HG02623 (cell line): ENCODE data around the gene SLAMF1.
"Not testable (repeated sequence)": the region's sequence is repeated elsewhere in the genome, so short reads cannot be mapped to it uniquely, and the experiment has no call there.

ENCODE experiments used
- ATAC-seq: cut with Tn5 transposase; IDR thresholded peaks from one replicate; pipeline ENCODE4 v1.9.1; 2021; ENCODE audit warnings: moderate library complexity; ENCODE audit not compliant: unreplicated experiment

SLAMF1 gene

DNA sequence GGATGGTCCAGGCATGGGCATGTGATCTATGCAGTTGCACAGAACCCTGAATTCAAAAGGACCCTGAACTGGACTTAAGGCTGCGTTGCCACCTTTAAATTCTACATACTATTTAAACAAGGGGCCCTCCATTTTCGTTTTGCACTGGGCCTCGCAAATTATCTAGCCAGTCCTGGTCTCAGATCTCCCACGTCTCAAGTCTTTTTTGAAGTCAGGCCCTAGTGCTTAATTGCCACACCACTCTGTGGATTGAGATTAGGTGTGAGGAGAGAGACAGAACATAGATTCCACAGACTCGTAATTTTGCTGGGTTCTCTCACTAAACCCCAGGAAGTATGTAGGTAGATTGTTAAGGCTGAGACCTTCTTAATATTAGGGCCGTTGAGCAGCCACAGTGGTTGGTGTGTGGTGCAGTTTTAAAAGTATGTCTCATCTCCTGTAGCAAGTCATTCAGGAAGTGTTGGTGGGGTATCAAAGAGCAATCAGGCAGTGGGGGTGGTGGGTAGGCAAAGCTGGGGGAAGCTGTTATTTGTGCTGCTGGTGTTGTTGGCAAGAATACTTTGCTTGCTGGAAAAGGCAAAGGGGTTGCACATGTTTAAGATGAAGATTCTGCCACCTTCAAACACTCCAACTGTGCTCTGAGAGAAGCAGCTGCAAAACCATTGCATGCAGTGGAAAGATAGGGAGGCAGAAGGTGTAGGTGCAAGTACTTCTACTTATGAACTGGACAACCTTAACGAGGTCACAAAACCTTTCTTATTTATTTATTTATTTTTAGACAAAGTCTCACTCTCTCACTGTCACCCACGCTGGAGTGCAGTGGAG lies 78.8 kb downstream of the SLAMF1 start:
- ATAC-seq = no peak

DNA sequence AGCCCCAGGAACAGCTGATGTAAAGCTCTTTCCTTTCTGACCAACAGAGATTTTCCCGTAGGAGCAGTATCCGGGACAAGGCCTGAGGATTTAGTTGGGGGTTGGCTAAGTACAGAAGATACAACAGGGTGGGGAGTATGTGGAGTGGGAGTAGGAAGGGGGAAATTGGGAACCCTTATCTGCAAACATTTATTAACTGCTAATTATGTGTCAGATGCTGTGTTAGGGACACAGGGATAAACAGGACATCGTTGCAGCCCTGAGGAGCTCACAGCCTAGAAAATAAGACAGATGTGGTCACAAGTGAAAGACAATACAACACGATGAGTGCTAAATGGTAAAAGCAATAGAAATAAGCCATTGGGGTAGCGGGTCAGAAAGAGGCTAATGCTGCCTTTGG lies 79.5 kb downstream of the SLAMF1 start:
- ATAC-seq = no peak

DNA sequence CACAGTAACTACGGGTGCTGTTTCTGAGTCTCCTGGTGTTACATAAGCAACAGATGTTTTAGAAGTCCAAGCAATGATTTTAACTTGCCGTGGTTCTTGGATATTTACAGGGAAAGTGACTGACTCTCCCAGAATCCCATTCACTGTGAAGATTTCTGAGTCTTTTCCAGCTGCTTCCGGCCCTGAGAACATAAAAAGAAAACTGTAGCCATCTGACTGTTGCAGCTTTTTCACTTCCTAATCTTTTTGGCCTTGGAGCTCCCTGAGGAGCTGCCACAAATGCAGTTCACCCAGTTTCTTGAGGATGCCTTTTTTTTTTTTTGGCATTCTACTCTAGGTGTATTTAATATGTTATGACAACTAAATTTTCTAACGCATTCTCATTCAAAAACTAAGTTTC lies 81.3 kb downstream of the SLAMF1 start:
- no peak for ATAC-seq

DNA sequence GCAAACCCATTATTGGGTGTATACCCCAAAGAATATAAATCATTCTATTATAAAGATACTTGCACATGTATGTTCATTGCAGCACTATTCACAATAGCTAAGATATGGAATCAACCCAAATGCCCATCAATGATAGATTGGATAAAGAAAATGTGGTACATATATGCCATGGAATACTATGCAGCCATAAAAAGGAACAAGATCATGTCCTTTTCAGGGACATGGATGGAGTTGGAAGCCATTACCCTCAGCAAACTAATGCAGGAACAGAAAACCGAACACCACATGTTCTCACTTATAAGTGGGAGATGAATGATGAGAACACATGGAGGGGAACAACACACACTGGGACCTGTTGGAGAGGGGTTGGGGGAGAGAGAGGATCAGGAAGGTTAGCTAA lies 83.6 kb downstream of the SLAMF1 start:
- ATAC-seq = not testable (repeated sequence)

DNA sequence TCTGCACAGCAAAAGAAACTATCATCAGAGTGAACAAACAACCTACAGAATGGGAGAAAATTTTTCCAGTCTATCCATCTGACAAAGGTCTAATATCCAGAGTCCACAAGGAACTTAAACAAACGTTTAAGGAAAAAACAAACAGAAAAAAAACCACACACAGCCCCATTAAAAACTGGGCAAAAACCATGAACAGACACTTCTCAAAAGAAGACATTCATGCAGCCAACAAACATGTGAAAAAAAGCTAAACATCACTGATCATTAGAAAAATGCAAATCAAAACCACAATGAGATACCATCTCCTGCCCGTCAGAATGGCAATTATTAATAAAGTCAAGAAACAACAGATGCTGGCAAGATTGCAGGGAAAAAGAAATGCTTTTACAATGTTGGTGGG lies 84.1 kb downstream of the SLAMF1 start:
- ATAC-seq = not testable (repeated sequence)

DNA sequence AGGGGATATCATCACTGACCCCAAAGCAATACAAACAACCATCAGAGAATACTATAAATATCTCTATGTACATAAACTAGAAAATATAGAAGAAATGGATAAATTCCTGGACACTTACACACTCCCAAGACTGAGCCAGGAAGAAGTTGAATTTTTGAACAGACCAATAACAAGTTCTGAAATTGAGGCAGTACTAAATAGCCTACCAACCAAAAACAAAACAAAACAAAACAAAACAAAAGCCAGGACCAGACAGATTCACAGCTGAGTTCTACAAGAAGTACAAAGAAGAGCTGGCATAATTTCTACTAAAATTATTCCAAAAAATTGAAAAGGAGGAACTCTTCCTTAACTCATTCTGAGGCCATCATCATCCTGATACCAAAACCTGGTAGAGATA lies 86.0 kb downstream of the SLAMF1 start:
- ATAC-seq = no peak

DNA sequence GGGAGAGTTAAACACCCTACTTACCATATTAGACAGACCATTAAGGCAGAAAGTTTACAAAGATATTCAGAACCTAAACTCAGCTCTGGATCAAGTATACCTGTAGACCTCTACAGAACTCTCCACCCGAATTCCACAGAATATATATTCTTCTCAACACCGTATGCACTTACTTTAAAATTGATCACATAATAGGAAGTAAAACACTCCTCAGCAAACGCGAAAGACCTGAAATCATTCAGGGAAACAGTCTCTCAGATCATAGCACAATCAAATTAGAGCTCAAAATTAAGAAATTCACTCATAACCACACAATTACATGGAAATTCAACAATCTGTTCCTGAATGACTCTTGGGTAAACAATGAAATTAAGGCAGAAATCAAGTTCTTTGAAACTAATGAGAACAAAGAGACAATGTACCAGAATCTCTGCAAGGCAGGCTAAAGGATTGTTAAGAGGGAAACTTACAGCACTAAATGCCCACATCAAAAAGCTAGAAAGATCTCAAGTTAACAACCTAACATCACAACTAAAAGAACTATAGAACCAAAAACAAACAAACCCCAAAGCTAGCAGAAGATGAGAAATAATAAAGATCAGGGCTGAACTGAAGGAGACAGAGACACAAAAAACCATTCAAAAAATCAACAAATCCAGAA lies 86.7 kb downstream of the SLAMF1 start:
- no peak for ATAC-seq

DNA sequence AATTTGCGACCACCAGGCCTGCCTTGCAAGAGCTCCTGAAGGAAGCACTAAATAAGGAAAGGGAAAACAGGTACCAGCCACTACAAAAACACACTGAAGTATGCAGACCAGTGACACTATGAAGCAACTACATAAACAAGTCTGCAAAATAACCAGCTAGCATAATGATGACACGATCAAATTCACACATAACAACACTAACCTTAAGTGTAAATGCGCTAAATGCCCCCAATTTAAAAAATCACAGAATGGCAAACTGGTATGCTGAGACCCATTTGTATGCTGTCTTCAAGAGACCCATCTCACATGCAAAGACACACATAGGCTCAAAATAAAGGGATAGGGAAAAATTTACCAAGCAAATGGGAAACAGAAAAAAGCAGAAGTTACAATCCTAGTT lies 87.4 kb downstream of the SLAMF1 start:
- ATAC-seq = not testable (repeated sequence)

DNA sequence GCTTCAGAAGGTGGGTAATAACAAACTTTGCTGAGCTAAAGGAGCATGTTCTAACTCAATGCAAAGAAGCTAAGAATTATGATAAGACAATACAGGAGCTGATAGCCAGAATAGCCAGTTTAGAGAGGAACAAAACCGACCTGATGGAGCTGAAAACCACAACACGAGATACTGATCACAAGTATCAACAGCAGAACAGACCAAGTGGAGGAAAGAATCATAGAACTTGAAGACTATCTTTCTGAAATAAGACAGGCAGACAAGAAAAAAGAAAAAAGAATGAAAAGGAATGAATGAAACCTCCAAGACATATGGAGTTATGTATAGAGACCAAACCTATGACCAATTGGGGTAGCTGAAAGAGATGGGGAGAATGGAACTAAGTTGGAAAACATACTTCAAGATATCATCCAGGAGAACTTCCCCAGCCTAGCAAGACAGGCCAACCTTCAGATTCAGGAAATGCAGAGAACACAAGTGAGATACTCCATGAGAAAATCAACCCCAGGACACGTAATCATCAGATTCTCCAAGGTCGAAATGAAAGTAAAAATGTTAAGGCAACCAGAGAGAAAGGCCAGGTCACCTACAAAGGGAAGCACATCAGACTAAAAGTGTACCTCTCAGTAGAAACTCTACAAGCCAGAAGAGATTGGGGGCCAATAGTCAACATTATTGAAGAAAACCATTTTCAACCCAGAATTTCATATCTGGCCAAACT lies 88.0 kb downstream of the SLAMF1 start:
- ATAC-seq = no peak
